Measurements from ENCODE around the gene SSH3.

The SSH3 gene

DNA sequence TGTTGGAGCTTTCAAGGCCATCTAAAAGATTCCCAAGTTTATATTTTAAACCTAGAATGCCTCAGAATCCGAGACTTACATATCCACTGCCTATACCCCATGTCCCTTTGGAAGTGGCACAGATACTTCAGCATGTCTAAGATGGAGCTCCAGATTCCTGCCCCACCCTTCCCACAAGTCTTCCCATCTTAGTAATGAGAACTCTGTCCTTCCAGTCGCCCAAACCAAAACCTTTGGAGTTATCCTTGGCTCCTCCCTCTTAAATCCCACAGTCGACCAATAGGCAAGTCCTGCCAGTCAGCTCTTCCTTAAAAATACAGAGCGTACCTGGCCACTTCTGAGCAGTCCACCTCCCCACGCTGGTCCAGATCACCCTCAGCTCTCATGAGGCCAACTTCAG lies 45.7 kb downstream of the SSH3 start:
- no peak for DNase-seq

DNA sequence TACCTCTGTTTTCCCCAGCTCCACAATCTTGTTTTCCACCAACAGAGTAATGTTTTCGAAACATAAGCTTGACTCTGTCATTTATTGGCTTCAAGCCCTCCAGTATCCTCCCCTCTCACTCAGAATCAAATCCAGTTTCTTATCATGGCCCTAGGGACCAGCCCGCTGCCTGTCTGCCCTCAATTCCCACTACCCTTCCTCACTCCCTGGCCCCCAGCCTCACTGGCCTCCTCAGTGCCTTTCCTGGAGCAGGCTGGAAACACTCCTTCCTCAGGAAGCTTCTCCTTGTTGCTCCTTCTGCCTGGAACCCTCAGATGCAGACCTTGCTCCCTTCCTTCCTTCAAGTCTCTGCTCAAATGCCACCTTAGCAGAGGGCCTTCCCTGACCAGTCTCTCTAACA lies 46.1 kb downstream of the SSH3 start:
- no peak for DNase-seq

- no peak for DNase-seq
Measured at GRCh38 chr11:67349928-67350465, 46.7 kb downstream of the SSH3 start.

- peak; percentile 69 for DNase-seq
Measured at GRCh38 chr11:67351275-67352005, 48.1 kb downstream of the SSH3 start.

DNA sequence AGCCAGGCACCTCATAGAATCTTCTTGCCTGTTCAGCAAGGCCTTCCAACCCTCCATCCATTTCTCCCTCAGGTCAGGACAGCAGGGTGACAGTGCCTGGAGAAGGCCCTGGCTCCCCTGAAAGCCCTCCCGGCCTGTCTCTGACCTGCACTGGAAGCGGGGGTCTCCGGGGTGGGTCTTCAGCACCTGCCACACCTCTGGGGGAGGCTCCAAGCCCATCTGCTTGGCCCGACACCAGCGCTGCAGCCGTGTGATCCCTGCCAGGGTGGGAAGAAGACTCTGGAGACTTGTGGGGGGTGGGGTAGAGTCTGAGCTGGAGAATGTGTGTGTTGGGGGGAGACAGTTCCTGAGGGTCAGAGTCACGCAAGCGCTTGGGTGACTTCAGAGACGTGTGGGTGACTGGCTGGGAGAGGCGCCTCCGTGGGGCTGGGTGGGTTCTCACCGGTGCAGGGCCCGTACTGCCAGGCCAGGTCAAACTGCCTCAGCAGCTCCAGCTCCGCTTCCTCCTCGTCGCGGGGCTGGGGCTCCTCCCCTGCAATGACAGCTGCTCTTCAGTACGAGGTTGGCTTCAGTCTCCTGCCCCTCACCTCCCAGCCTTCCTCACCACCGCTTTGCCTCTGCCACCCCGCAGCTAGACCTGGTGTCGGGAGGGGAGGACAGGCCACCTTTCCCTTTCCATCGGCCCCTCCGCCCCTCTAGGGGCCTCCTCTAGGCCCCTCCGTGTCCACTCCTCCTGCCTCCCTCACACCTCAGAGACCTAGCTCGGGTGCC lies 49.4 kb downstream of the SSH3 start:
- DNase-seq: no peak

DNA sequence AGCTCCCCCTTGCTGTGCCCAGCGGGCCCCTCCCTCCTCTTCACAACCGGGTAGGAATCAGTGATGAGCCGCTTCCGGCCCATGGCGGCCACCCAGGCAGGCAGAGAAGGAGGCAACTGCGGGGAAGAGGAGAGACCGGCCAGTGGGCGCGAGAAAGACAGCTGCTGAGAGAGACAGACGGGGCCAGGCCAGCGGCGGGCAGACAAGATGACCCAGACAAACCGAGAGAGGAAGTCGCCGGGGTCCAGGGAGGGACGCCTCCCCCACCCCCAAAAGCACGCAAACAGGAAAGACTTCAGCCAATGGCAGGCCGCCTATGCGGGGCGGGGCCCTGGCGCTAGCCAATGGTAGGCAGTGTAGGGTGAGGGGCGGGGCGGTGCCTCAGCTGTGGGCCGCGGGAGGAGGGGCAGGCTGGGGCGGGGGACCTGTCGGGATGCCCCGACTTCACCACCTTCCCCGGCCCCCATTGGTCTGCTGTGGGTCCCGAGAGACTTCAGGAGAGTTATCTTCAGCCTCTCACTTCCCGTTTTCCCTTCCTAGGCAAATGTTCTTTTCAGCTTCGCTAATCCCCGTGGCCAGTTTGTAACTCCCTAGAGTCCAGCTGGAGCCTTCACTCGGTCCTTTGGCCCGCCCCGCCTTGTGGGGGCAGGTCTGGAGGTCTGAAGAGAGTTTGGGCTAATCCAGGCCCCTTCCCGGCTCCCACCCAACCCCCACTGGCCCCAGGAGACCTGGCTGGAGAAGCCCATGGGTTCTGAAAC lies 50.2 kb downstream of the SSH3 start, which contains the start of gene POLD4:
Gene POLD4 (minus strand): TSS at position 230 of the 758 bp plus-strand sequence. CDS start 147 bp downstream, at position 83.
- DNase-seq: peak; percentile 95

DNA sequence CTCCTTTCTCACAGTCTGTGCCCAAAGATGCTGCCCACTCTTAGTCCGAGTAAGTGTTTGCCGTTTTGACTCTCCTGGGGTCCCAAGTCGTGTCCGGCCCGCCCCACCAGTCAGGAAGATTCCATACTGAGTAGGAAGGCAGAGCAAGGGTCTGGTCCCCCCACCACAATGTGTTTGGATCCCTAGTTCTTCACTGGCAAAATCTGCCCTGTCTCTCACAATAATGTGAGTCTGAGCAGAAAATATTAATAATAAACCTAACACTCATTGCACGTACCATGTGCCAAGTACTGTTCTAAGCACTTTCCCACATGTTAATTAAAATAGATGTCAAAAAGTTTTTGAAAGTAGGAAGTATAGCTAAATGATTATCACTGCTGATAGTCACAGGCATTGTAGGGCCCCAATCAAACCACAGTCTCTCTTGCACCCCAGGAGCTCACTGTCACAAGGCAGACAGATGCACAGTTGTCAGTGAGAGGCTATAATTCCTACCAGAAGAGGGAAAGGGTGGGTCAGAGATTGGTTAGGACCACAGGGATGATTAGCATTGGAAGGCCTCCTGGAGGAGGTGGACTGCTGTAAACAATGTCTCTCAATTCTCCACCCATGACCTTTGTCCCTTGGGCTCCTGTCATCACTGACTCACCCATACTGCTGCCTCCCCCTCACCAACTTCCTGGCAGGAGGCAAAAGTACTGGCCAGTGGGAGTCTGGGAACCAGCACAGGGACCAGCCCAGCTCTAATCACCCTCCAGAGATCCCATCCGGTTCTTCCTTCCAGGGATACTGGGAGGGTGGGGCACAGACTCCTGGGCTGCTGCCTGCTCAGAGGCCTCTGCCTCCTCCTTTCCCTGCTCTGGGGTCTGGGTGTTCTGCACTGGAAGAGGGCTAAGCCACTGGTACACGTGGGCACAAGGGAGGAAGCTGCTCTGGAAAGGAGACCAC lies 51.0 kb downstream of the SSH3 start:
- DNase-seq: no peak

DNA sequence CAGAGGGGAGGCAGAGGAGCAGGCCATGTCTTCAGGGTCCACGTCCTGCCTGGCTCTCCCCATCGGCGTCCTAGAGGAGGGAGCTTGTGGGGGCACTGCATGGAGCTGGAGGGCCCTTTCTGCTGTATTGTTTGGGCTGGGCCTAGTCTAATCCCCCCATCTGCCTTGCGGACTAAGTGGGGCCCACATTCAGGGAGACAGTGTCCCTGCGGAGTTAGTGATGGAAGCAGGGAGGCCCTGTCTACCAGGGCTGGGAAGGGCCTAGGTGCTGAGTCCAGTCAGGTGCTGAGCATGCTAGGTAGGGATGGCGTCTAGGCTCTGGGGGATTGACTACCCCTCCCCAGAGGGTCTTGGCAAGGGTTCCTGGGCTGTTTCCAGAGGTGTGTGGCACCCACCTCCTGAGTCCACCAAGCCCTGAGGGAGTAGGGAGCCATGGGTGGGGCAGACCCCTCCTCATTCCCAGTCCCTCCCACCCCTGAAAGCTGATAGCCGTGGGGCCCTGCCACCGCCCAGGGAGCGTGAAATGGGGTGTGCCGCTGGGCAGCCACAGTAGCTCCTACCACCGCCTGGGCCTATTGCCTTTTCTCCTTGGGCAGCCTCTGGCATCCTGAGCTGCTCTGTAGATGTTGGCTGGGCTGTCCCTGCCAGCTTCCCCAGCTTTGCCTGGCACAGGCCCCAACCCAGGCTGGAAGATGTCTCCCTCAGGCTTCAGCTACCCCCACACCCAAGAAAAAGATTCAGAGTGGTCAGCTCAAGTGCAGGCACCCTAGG lies 51.9 kb downstream of the SSH3 start:
- DNase-seq: no peak

DNA sequence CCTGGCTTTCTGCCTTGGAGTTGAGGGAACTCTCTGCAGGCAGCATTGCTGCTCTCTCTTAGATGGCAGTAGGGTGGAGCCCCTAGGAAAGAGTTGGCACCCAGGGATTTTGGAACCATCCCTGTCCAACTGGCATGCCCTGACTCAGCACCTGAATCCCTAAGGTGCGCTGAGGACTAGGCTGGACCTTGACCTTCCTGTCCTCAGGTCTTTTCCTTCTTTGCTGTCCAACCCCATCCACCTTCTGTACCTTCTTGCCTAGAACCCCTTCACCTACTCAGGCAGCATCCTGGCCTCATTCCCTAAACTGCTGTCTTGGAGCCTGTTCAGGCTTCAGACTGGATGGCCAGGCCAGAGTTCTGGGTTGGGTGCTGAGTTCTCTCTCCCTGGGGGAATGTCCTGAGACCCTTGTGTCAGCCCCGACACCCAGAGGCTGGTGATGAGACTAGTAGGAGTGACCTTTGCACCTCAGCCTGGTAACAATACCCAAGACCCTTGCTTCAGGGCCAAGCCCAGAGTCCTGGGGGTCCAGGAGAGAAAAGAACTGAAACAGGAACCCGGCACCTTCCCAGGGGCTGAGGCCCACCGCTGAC lies 52.6 kb downstream of the SSH3 start:
- DNase-seq: no peak

DNA sequence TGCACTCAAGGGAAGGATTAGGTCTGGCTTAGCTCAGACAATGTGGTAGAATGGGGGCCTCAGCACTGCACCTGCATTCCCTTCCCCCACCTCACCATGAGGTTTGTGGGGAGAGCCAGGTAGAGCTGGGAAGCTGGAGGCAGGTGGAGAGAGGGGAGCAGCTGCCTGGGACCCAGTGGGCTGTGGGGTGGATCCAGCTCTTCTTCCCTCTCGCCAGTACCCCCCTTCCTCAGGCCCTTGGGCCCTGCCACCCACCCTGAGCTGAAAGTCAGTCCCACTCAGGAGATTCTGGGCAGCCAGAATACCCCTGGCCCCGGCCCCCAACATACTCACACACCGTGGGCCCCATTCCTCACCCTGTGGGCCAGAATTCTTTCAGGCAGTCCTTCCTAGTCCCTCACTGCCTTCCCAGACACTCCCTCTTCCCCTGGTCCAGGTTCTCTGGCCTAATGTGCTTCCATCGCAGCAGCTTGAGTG lies 53.1 kb downstream of the SSH3 start:
- DNase-seq: no peak

DNA sequence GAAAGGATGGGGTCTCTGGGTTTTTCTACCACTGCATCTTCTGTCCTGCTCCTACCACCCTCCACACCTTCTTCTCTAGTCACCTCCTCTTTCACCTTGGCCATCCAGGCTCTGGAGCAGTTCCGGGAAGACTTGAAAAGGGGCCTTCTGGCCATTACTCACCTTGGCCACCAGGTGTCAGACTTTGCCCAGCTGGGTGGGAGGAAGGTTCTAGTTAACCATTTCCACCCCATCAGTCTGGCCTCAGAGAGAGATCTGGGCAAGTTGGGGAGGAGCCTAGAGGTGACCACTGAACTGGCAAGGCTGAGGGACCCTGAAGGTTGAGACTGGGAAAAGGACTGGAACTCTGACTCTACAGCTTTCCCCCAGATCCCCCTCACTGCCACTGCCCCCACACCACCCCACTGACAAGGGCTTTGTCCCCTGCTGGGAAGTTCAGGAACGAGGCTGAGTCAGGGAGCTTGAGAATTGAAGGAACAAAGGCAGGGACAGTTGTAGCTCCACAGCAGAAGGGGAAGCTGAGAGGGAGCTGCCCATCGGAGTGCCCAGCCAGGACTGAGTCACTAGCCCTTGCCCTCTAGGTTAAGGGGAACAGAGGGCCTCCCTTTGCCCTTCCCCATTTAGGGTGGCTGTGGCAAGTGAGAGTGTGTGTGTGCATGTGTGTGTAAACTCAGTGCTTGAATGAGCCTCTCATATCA lies 53.7 kb downstream of the SSH3 start:
- peak; percentile 81 for DNase-seq

DNA sequence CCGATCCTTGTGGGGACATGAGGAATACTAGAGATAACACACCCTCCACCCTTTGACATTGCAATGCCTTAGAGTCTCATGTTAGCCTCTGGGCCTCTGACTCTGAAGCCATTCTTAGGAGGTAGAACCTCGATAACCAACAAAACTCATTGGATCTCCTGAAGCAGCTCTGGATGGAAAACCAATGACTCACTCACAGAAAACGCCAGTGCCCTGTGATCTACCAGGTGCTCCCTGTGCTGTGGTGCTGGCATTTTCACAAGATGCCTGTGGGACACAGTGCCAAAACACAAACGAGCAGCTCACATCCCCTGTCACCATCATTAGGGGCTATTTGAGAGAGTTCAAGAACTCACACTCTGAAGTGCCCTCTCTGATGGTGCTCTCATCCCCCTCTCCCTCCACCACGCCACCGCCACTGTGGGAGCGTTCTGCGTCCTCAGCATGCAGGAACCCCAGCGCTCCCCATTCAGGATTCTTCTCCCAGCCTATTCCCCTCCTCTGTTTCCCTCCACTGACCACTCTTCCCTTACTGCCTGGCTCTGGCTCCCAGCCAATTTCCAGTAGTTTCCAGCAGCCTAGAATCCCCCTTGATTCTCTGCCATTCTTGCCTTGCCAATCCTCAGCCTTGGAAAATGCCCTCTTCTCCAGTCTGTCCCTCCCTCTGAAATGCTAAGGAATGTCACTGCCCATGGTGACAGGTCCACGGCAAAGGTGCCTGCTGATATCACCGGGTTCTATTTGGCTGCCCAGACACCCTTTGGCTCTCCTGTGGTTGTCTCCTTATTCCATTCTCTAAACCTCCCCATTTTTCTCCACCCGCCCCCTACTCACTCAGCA lies 54.7 kb downstream of the SSH3 start:
- DNase-seq: no peak

Data from retina (tissue), 1 donor.